GM18519 (cell line): ENCODE measurements around the gene SSU72.

Experiments used
- ATAC-seq: cut with Tn5 transposase; IDR thresholded peaks from one replicate; pipeline ENCODE4 v1.9.1; 2021; ENCODE audit warnings: mild to moderate bottlenecking, moderate library complexity; ENCODE audit not compliant: unreplicated experiment, low FRiP score

The SSU72 gene

DNA sequence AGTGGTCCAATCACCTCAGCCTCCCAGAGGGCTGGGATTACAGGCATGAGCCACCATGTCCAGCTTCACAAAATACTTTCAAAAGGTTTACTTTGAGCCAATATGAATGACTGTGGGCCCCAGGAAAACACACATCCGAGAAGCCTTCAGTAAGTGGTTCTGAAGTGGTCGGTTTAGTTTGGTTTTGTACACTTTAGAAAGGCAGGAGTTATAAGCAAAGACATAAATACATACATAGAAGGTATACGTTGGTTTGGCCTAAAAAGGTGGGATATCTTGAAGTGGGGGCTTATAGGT lies 37.4 kb upstream of the SSU72 start:
- no peak for ATAC-seq

GRCh38 chr1:1610796-1611195 lies 36.1 kb upstream of the SSU72 start:
- no peak for ATAC-seq

GRCh38 chr1:1609822-1610485 lies 35.3 kb upstream of the SSU72 start:
- no peak for ATAC-seq

DNA sequence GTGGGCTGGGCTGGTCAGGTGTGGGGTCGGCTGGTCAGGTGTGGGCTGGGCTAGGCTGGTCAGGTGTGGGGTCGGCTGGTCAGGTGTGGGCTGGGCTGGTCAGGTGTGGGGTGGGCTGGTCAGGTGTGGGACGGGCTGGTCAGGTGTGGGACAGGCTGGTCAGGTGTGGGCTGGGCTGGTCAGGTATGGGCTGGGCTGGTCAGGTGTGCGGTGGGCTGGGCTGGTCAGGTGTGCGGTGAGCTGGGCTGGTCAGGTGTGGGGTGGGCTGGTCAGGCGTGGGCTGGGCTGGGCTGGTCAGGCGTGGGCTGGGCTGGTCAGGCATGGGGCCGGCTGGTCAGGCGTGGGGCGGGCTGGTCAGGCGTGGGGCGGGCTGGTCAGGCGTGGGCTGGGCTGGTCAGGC lies 31.6 kb upstream of the SSU72 start:
- ATAC-seq, result no peak

DNA sequence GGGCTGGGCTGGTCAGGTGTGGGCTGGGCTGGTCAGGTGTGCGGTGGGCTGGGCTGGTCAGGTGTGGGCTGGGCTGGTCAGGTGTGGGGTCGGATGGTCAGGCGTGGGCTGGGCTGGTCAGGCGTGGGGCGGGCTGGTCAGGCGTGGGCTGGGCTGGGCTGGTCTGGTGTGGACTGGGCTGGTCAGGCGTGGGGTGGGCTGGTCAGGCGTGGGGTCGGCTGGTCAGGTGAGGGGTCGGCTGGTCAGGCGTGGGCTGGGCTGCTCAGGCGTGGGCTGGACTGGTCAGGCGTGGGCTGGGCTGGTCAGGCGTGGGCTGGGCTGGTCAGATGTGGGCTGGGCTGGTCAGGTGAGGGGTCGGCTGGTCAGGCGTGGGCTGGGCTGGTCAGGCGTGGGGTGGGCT lies 31.1 kb upstream of the SSU72 start:
- ATAC-seq, result no peak

DNA sequence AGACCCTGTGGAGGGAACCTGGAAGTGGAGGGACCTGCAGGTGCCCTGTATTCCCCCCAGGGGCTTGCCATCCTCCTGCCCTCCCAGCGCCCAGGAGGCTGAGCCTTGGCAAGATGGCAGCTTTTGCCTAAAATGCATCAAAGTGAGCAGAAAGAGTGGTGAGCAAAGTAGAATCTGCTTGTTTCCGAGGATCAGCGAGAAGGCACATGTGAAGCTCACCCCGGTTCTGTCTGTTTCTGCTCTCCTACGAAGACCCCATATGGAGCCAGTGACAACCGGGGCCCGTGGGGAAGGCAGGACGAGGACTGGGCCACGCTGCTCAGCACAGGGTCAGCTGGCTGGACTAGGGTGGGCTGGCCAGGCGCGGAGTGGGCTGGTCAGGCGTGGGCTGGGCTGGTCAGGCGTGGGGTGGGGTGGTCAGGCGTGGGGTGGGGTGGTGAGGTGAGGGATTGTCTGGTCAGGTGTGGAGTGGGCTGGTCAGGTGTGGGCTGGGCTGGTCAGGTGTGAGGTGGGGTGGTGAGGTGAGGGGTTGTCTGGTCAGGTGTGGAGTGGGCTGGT lies 30.4 kb upstream of the SSU72 start:
- ATAC-seq, result no peak

- ATAC-seq, result no peak
These were observed 29.8 kb upstream of the SSU72 start for GRCh38 chr1:1604374-1605033.

DNA sequence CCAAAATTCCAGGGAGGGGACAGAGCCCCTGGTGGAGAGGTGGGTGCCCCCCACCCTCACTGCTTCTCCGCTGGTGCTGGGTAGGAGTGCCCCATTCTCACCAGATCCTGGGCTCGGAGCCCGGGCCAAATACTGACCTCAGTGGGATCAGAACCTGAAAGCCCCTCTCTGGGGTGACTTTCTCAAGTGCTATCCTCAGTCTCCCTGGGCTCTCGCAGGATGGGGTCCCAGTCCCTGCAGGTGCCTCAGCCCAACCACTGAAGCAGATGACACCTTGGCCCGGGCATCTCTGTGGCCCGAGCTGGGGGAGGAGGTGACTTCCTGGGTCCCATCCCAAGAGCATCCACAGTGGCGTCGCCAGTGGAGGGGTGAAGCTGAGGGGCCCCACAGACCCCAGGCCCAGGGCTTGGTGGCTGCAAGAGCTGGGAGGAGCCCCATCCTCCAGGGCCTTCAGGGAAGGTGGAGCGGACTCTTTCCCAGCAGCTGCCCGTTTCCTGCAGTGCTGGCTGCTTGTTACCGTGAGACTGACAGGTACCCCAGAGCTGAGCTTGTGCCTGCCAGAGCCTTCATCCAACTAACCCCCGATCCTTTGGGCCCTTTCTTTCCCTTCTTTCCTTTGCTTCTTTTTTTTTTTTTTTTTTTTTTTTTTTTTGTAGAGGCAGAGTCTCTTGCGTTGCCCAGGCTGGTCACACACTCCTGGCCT lies 29.2 kb upstream of the SSU72 start:
- no peak for ATAC-seq

DNA sequence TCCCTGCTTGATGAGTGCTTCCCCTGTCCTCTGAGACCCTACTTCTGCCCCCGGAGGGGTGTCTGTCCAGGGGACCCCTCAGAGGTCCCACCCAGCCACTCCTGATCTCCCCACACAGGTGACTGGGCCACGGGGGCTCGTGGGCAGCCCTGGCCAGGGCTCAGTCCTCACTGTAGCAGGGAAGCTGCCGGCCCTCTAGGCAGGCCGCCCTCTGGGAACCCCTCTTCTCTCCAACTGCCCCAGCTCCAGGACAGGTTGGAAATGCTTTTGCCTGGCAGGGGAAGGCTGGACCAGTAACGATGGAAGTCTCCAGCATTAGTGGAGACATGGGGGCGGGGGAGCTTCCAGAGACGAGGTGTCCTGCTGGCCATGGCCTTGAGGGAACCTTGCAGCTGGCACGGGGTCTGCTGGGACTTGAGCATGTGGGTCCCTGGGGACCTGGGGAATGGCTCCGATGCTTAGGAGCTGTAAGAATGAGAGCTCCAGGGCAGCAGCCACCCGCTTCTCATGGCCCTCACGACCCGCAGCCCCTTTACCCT lies 28.4 kb upstream of the SSU72 start:
- ATAC-seq, result no peak

GRCh38 chr1:1602304-1602967 lies 27.8 kb upstream of the SSU72 start:
- ATAC-seq, result no peak

DNA sequence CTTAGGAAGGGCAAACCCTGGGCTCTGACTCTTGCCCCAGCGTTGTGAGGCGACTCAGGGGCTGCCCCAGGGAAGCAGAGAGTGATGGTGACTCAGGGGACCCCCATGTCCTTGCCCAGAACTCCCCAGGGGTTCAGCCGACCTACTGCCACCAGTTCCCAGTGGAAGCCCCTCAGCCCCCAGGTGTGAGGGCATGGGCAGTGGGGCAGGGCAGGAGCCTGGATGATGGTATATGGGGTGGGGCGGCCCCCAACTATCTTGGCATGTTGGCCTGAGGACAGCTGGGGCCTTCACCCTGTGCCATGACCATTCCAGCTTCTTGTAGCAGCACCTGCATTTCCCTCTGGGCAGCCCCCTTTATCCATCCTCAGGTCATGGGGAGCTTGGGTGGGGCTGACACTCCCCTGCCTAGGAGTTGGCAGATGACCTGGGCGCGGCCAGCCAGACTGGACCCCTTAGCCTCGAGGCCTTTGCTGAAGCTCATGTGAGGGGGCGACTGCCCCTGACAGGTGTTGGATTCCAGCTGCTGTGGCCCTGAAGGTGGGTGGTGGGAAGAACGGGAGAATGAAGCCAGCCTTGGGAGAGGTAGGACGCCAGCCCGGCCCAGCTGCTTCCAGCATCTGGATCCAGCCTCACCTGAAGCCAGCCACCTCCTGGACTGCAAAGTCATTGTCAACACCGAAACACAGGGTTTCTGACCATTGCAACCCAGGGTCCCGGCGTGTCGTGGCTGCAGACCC lies 27.1 kb upstream of the SSU72 start:
- ATAC-seq, result no peak

GRCh38 chr1:1600861-1601563 lies 26.3 kb upstream of the SSU72 start:
- ATAC-seq, result no peak

- ATAC-seq, result no peak
These were observed 25.5 kb upstream of the SSU72 start, which contains the start of gene FNDC10 for GRCh38 chr1:1599935-1600860. TSS of gene FNDC10 (minus strand) at chr1:1600135. CDS start at chr1:1600015, 120 bp downstream.

DNA sequence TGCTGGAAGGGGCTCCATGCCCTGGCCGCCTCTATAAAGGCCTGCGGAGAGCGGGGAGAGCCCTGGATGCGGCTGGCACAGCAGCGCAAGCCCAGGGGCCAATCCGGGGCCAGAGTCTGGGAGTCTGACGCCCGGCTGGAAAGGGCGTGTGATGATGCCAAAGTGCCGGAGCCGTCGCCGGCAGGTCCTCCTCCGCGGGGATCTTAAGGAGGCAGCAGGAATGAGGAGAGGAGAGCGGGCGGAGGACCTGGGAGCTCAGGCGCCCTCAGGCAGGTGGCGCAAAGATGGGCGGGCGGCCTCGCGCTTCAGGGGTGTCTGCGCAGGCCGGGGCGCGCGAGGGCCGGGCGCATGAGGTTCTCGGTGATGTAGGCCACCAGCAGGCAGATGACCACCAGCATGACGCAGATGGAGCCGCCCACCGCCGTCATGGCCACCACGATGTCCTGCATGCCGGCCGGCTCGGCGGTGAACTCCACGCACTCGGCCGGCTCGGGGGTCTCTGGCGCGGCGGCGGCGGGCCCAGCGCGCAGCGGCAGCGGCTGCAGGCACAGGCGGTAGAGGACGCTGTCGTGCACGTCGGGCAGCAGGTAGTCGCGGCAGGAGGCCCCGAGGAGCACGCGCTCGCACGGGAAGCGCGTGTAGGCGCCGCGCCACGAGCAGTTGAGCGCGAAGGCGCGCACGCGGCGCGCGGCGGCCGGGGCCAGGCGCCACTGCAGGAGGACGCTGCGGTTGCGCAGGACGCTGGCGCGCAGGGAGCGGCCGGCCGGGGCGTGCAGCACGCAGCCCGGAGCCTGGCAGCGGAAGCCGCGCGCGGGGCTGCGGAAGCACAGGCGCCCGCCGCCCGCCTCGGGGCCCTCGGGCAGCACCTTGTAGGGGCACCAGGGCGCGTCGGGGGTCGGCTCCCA lies 24.6 kb upstream of the SSU72 start:
- no peak for ATAC-seq

- no peak for ATAC-seq
These were observed 24.0 kb upstream of the SSU72 start for GRCh38 chr1:1598720-1599029.

GRCh38 chr1:1598051-1598719 lies 23.5 kb upstream of the SSU72 start:
- ATAC-seq, result no peak

DNA sequence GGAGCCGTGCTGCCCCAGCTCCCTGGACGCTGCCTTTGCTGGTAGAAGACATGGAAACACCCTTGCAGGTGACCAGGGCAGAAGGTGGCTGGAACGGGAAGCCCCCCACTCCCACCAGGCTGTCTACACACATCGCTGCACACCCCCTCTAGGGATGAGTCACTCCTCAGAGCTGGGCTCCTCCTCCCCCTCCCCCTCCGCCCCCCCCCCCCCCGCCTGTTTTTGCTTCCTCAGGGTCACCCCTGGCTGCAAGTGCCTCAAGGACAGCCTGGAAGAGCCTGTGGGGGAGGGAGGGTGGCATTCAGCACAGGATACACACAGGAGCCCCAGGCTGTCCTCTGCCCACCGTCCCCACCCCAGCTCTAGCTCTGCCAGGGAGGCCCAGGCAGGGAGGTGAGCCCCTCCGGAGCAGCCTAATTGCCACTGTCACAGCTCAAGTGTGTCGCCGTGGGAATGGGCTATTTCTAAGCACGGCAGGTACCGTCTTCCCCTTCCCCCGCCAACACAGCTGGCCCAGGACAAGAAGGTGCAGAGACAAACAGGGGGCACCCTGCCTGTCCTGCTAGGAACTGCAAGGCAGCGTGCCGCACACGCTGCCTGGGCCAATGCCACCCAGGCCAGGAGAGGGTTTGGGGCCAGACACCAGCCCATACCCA lies 22.7 kb upstream of the SSU72 start:
- no peak for ATAC-seq
